Measurements from ENCODE around the gene PISD. TPM values are rescaled to one million over a fixed set of nuclear protein-coding genes. Genes with fewer than 3 reads are reported as not detected.
"Not testable (repeated sequence)": the region's sequence is repeated elsewhere in the genome, so short reads cannot be mapped to it uniquely, and the experiment has no call there.

The PISD gene
- total and polyA plus RNA-seq, 2 of the 8 experiments (the other 6 are each of a cell fraction or from before 2014, with no cell fraction given): 47.8 to 48.2 TPM

DNA sequence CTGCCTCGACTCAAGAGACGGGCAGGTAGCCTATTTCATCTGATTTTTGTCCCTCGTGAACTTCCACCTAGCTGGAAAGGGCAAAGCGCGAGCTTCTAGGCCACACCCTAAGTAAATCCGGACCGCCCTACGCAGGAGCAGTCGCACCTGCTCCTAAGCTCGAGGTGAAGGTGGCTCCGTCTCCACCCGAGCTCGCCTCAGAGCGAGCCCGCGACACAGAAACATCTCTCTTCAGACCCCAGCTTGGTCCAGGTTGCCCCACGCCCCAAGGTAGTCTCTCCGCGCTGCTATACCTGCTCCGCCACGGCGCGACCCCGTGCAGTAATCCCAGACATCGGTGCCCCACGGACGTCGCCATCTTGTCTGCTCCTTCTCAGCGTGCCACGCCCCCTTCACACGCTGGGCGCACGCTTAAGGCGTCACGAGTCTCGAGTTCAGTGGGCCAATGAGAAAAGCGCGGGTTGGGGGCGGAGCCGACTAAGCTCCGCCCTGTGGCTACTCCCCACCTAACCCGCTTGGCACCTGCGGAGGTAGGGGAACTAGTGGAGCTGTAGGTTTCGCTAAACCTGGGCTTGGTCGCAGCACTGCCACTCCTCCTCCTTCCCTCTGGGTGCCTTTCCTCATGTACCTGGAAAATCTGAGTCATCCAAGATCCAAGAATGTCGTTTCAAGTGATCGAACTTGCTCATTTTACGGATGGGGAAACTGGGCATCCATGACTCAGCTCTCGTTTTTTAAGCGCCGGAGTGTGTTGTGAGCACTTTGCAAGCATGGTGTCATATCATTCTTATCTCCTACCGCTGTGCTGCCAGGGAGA, at the start of gene PISD (continued):
- TF ChIP-seq SRF (IDR thresholded peaks at IDR 0.05; ENCODE audit: low read depth, low read length) (no peak; the same call in 1 of the 2 replicates), TBP (IDR thresholded peaks at IDR 0.05; ENCODE audit: low read depth, low read length) (peak; percentile 81), BRCA1 (IDR thresholded peaks at IDR 0.05; ENCODE audit: low read depth, low read length) (no peak), BACH1 (IDR thresholded peaks at IDR 0.05; ENCODE audit: low read length) (peak; percentile 40; the same call in 1 of the 2 replicates), CEBPB (IDR thresholded peaks at IDR 0.05; ENCODE audit: low read depth, low read length) (no peak)

DNA sequence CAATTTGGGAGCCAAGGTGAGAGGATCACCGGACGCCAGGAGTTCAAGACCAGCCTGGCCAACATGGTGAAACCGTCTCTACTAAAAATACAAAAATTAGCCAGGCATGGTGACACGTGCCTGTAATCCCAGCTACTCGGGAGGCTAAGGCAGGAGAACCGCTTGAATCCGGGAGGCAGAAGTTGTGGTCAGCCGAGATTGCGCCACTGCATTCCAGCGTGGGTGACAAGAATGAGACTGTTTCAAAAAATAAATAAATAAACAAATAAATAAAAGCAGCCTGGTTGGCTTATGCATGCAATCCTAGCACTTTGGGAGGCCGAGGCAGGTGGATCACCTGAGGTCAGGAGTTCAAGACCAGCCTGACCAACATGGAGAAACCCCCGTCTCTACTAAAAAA, 49.2 kb upstream of the PISD start:
- H3K9ac ChIP-seq (replicated peaks in 1 of 4; ENCODE audit: extremely low read depth in 1 of 4, low read depth in 3 of 4, low read length in 3 of 4); H3K9me3 ChIP-seq (ENCODE audit: insufficient read depth in 2 of 2, low read depth in 1 of 2, low read length in 1 of 2); H2BK12ac ChIP-seq (ENCODE audit: low read depth, low read length); DNase-seq (ENCODE audit: low read depth in 1 of 2, low spot score in 2 of 2); H2BK20ac ChIP-seq (ENCODE audit: low read length); H3K23me2 ChIP-seq (ENCODE audit: low read depth, low read length); H3K4me1 ChIP-seq (replicated peaks in 1 of 4; ENCODE audit: control insufficient read depth in 3 of 4, insufficient read depth in 4 of 4, low read length in 3 of 4); H2BK5ac ChIP-seq (ENCODE audit: low read depth, low read length); FAIRE-seq; H3K18ac ChIP-seq (ENCODE audit: extremely low read depth, low read length); H4K91ac ChIP-seq (replicated peaks; ENCODE audit: insufficient read length, low read length); H2BK120ac ChIP-seq (replicated peaks; ENCODE audit: low read depth, low read length); H3K27ac ChIP-seq (ENCODE audit: low read depth, low read length); H3K4me3 ChIP-seq (ENCODE audit: extremely low read depth in 1 of 4, insufficient read depth in 2 of 4, low read depth in 3 of 4, low read length in 4 of 4); H4K5ac ChIP-seq (ENCODE audit: insufficient read length, low read depth, low read length); H3K14ac ChIP-seq (ENCODE audit: insufficient read length); H3K56ac ChIP-seq (replicated peaks; ENCODE audit: insufficient read length, low read depth, low read length); H2AK5ac ChIP-seq (ENCODE audit: low read depth, low read length); H3K27me3 ChIP-seq (replicated peaks in 1 of 4; ENCODE audit: control insufficient read depth in 3 of 4, extremely low read depth in 1 of 4, insufficient read depth in 3 of 4, low read length in 3 of 4); H3K4ac ChIP-seq (replicated peaks; ENCODE audit: insufficient read length, low read depth, low read length); H4K8ac ChIP-seq (ENCODE audit: extremely low read depth, insufficient read depth, low read length); H4K20me1 ChIP-seq (replicated peaks in 1 of 2; ENCODE audit: control insufficient read depth in 1 of 2, insufficient read depth in 2 of 2, low read length in 2 of 2); H3K23ac ChIP-seq (ENCODE audit: insufficient read length); H3K79me2 ChIP-seq (ENCODE audit: control insufficient read depth in 1 of 2, insufficient read depth in 2 of 2, low read length in 2 of 2); H2AFZ ChIP-seq (ENCODE audit: low read length); H3K79me1 ChIP-seq (ENCODE audit: low read depth, low read length); H3K4me2 ChIP-seq (ENCODE audit: insufficient read depth in 1 of 2, low read depth in 2 of 2, low read length in 2 of 2); H2BK15ac ChIP-seq (ENCODE audit: low read length): not testable (repeated sequence)
- 90% methylated on average over 12 of the region's 12 CpGs; no CpG with 5 or more reads in 1 of the 2 experiments for WGBS, 2 experiments (ENCODE audit: extremely low coverage in 1 of 2, insufficient coverage in 1 of 2, insufficient read length in 1 of 2, insufficient replicate concordance in 2 of 2, low coverage in 1 of 2, low lambda C conversion rate in 2 of 2, missing lambda C conversion rate in 1 of 2)
- H3K36me3 ChIP-seq (ENCODE audit: control insufficient read depth in 2 of 4, insufficient read depth in 4 of 4, low read length in 3 of 4): peaks cover 32 to 63% (median 50%) of the 10 kb centered on the region in 4 experiments
- POLR2A ChIA-PET (ENCODE audit: partially characterized antibody): interaction anchor here (0.7 kb wide), 1 partner anchor 15 kb away, joined by 3 read pairs; no protein-coding TSS in a partner anchor
- CTCF ChIA-PET (ENCODE audit: partially characterized antibody): interaction anchor here (1.5 kb wide), 1 partner anchor 259 kb away, joined by 4 read pairs; no protein-coding TSS in a partner anchor

Measured in H1 (cell line).